GM19455 (cell line): ENCODE measurements around the gene ASB13.

Experiments used
- ATAC-seq: cut with Tn5 transposase; IDR thresholded peaks from one replicate; pipeline ENCODE4 v1.9.1; 2021; ENCODE audit not compliant: unreplicated experiment

The ASB13 gene

DNA sequence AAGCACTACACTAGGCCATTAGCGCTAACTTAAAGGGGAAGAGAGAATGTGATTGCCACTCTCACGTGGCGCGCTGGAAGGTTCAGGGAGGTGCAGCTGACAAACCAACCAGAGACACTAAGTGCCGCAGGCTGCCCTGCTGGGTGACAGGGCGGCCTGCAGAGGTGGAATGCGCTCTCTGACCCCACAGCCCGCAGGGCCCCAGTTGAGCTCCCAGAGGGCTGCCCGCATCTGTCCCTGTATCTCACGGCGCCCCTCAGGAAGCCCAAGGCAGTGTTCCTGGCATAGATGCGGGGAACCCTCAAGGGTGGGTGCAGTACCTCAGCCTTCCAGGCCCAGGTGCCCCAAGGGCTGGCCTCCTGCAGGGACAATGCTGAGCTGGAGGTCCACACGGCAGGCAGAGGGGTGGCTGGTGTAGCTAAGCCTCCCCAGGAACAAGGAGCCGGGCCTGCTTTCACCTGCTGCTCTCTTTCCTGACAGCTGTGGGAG lies 75.0 kb downstream of the ASB13 start:
- no peak for ATAC-seq

DNA sequence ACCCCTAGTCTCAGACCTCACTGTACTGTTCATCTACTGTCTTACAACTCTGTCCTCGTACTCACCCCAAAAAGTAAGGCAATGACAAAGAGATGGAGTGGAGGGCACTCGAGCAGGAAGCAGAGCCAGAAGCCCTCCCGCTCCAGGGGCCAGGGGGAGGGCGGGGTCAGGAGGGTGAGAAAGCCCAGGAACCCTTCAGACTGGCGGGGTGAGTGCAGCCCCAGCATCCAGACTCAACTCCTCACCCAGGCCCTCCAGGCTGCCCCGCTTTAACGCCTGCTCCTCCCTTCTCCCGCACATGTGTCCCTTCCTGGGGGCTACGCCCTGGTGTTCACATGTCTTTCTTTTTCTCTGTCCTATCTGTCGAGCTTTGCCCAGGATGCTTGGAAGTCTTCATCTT lies 75.6 kb downstream of the ASB13 start:
- no peak for ATAC-seq

DNA sequence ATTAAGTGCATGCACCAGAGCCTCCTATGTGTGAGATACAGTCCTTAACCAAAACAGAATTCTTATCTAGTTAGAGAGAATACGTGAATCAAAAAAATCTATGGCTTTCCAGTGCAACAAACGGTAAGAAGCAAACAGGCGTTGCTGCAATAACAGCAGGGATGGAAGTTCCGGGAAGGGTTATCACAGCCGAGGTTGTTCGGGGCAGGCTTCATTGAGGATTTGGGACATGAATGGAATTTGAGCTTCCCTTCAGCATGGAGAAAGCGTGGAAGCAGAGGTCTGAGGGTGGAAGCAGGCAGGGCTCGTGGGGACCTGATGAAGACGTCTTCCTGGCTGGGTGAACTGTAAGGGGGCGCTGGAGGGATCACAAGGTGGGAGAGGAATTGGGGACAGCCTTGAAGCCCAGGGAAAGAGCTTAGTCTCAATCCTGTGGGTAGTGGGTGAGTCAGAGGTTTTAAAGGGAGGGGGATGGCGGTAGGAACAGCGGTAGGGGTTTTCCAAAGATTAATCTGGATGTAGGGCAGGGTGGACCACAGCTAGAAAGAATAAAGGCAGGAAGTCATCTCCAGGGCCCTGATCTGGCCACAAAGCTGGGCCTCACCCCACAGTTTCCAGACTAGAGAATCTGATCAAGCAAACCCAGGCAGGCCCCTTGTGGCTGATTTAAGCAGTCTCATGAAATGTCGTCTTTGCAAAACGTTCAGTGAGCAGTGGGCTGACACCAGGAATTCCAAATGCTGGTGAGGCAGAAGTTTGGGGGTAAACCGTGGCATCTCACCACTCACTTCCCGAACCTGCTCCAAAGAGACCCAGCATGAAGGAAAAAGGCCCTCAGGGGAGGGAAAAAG lies 76.5 kb downstream of the ASB13 start:
- no peak for ATAC-seq

DNA sequence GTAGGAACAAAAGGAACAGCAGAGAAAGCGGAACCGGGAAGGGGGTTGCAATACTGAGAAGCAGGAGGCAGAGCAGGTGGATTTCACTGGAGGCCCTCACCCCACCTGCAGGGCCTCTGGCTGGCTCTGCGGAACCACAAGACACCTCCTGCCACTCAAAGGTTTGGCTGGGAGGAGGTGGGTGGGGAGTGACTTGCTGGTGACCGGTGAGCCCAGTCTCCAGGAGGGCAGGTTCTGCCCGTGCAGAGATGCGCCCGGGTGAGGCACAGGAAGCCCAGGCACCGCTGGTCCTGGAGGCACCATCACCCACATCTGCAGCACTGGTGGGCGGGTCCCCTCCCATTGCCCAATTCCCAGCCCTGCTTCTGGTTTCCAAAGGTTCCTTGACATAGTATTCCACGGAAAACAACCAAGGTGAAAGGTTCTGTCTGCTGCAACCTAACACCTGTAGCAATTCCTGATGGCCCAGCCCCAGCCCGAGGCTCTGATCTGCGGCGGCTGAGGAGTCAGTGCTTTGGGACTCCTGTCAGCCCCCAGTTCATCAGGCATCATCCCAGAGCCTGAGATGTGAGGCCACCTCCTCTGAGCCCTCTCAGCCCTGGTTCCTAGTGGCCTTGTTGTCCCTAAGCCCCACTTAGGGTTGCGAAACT lies 77.3 kb downstream of the ASB13 start:
- ATAC-seq, result no peak
